GM23338 (cell line): ENCODE results near the gene CEP170B. TPM values are rescaled to one million over a fixed set of nuclear protein-coding genes. Genes with fewer than 3 reads are reported as not detected.

Source experiments
- ATAC-seq: fragments of 200-7000 bp; cut with Tn5 transposase; 3 replicates; pipeline ENCODE4 v1.9.1; 2020
- DNase-seq: peaks from one replicate; pipeline ENCODE4 v3.0.0-alpha.2; 2015; ENCODE audit warnings: low spot score
- H2AFZ ChIP-seq: fragments of 200-600 bp; sonication (generic); 2 replicates; pipeline ENCODE4 v1.8.0; 2016; ENCODE audit warnings: antibody characterized with exemption, mild to moderate bottlenecking, moderate library complexity
- H3F3A ChIP-seq: fragments of 200-600 bp; sonication (generic); replicated peaks from 2 replicates; pipeline ENCODE4 v1.8.0; 2017; ENCODE audit warnings: antibody characterized with exemption, mixed run types, low read depth
- H3K27ac ChIP-seq: fragments of 200-600 bp; sonication (generic); 2 replicates; pipeline ENCODE4 v1.6.1; 2016; ENCODE audit warnings: low read depth
- H3K27me3 ChIP-seq: fragments of 200-600 bp; sonication (generic); 2 replicates; pipeline ENCODE4 v1.8.0; 2016; ENCODE audit warnings: mild to moderate bottlenecking, mixed run types, moderate library complexity; ENCODE audit not compliant: insufficient read depth
- H3K36me3 ChIP-seq: fragments of 200-600 bp; sonication (generic); 2 replicates; pipeline ENCODE4 v1.8.0; 2016; ENCODE audit warnings: mild to moderate bottlenecking; ENCODE audit not compliant: insufficient read depth
- H3K4me1 ChIP-seq: fragments of 200-600 bp; sonication (generic); 2 replicates; pipeline ENCODE4 v1.8.0; 2016; ENCODE audit warnings: mild to moderate bottlenecking, moderate library complexity; ENCODE audit not compliant: insufficient read depth
- H3K4me2 ChIP-seq: fragments of 200-600 bp; sonication (generic); 2 replicates; pipeline ENCODE4 v1.7.1; 2017; ENCODE audit warnings: mixed run types
- H3K4me3 ChIP-seq: fragments of 200-600 bp; sonication (generic); 2 replicates; pipeline ENCODE4 v1.6.1; 2016; ENCODE audit warnings: mixed run types
- H3K79me2 ChIP-seq: fragments of 200-600 bp; sonication (generic); replicated peaks from 2 replicates; pipeline ENCODE4 v1.8.0; 2017; ENCODE audit warnings: mild to moderate bottlenecking; ENCODE audit not compliant: insufficient read depth
- H3K9me2 ChIP-seq: fragments of 200-600 bp; sonication (generic); 2 replicates; pipeline ENCODE4 v1.8.0; 2017; ENCODE audit not compliant: insufficient read depth
- H4K20me1 ChIP-seq: fragments of 200-600 bp; sonication (generic); replicated peaks from 2 replicates; pipeline ENCODE4 v1.8.0; 2017; ENCODE audit warnings: mild to moderate bottlenecking; ENCODE audit not compliant: insufficient read depth
- H3K27ac Mint-ChIP-seq: 2 replicates; pipeline ENCODE4 v1.8.0; 2020; ENCODE audit warnings: inconsistent platforms, mild to moderate bottlenecking, moderate library complexity, mixed read lengths
- H3K27me3 Mint-ChIP-seq: 3 replicates; pipeline ENCODE4 v1.8.0; 2022; ENCODE audit warnings: low read depth, mild to moderate bottlenecking, moderate library complexity, mixed read lengths, inconsistent platforms; ENCODE audit not compliant: insufficient read depth, poor library complexity
- H3K36me3 Mint-ChIP-seq: 3 replicates; pipeline ENCODE4 v1.8.0; 2021; ENCODE audit warnings: low read depth, mild to moderate bottlenecking, inconsistent platforms, moderate library complexity, mixed read lengths
- H3K4me1 Mint-ChIP-seq: 3 replicates; pipeline ENCODE4 v1.8.0; 2020; ENCODE audit warnings: mild to moderate bottlenecking, inconsistent platforms, mixed read lengths
- H3K4me3 Mint-ChIP-seq: 3 replicates; pipeline ENCODE4 v1.8.0; 2021; ENCODE audit warnings: moderate library complexity, mild to moderate bottlenecking, inconsistent platforms, mixed read lengths
- H3K9me3 Mint-ChIP-seq: 3 replicates; pipeline ENCODE4 v1.8.0; 2020; ENCODE audit warnings: moderate library complexity, mild to moderate bottlenecking, inconsistent platforms, mixed read lengths
- CTCF ChIP-seq, 2 experiments: fragments of 200-600 bp in 1 of 2; sonication (generic) in 1 of 2; conservative IDR thresholded peaks; 2 replicates each; pipeline versions ENCODE4 v1.5.1 to v1.6.1; 2016 to 2017; ENCODE audit warnings: antibody characterized with exemption in 2 of 2, low read depth in 2 of 2, mild to moderate bottlenecking in 2 of 2, moderate library complexity in 1 of 2
- ETS1 ChIP-seq: IDR thresholded peaks from 2 replicates; pipeline ENCODE4 v1.6.1; 2016; ENCODE audit warnings: antibody characterized with exemption
- EZH2 ChIP-seq: fragments of 200-600 bp; sonication (generic); IDR thresholded peaks from one replicate; pipeline ENCODE4 v1.8.0; 2017; ENCODE audit warnings: antibody characterized with exemption, mild to moderate bottlenecking, low read depth; ENCODE audit not compliant: unreplicated experiment
- NANOG ChIP-seq: IDR thresholded peaks from 2 replicates; pipeline ENCODE4 v1.6.1; 2016; ENCODE audit warnings: antibody characterized with exemption, borderline replicate concordance
- ZNF114 ChIP-seq: fragments of 250-450 bp; sonication (Bioruptor Pico); IDR thresholded peaks from 2 replicates; pipeline ENCODE4 v1.5.0; 2020; ENCODE audit warnings: mild to moderate bottlenecking, moderate library complexity
- polyA plus RNA-seq: library from polyadenylated mRNA; unstranded; fragments of >200 nt; fragmentation: Nextera tagmentation; extraction: Ambion mirVana; gene quantifications from 2 replicates; pipeline ENCODE4 v1.2.1, GENCODE V29; 2016
- total RNA-seq: library from RNA; depleted of rRNA; stranded (reverse); fragments of >200 nt; shearing (Covaris generic); gene quantifications from 2 replicates; pipeline ENCODE4 v1.2.3, GENCODE V29; 2014

Gene CEP170B
- total and polyA plus RNA-seq, 2 experiments from 2014 or later = 4.6 to 37.1 TPM

GRCh38 chr14:104826861-104827176, 38.2 kb upstream of the CEP170B start:
- no peak overlapping the region for H3K27ac Mint-ChIP-seq
- no peaks in the 10 kb centered on the region for H3K36me3 ChIP-seq
- H3K27me3 Mint-ChIP-seq = peaks cover 40% of the 10 kb centered on the region

GRCh38 chr14:104827177-104828055, 37.7 kb upstream of the CEP170B start:
- H3K4me3 ChIP-seq = peak overlapping the region; percentile 73
- H3K27me3 Mint-ChIP-seq = peaks cover 39% of the 10 kb centered on the region
- H3K4me3 Mint-ChIP-seq = peak overlapping the region; percentile 78
- no peak overlapping the region for H3K27ac ChIP-seq
- peaks cover 3% of the 10 kb centered on the region; the same call in 1 of the 2 replicates for H3K4me1 ChIP-seq
- no peaks in the 10 kb centered on the region for H3K36me3 ChIP-seq
- peaks cover 19% of the 10 kb centered on the region for H3K9me3 Mint-ChIP-seq
- no peak overlapping the region for H3K27ac Mint-ChIP-seq
- peak; percentile 95 for DNase-seq
- no peaks in the 10 kb centered on the region for H3K79me2 ChIP-seq
- peaks cover 17% of the 10 kb centered on the region for H3K9me2 ChIP-seq
- H3F3A ChIP-seq = no peaks in the 10 kb centered on the region
- H2AFZ ChIP-seq = peak overlapping the region; percentile 89
- H3K4me2 ChIP-seq = peak overlapping the region; percentile 88
- H3K4me1 Mint-ChIP-seq = peaks cover 6% of the 10 kb centered on the region
- TF ChIP-seq CTCF (conservative IDR thresholded peaks at IDR 0.05; ENCODE audit: low read depth in 2 of 2) = peak; percentile 57 to 80
- TF ChIP-seq ZNF114 (CRISPR knock-in tag) = no peak
- TF ChIP-seq EZH2 = peak; percentile 13
- TF ChIP-seq ETS1 = no peak
- H3K27me3 ChIP-seq = peaks cover 26% of the 10 kb centered on the region
- no peaks in the 10 kb centered on the region for H4K20me1 ChIP-seq
- H3K36me3 Mint-ChIP-seq = peaks cover 8% of the 10 kb centered on the region; the same call in 2 of the 3 replicates
- peak; percentile 86 for ATAC-seq

More at GRCh38 chr14:104826861-104827176, 38.2 kb upstream of the CEP170B start:
- Histone ChIP-seq H3K9me2 (peaks cover 17% of the 10 kb centered on the region), H2AFZ (peak overlapping the region; percentile 84), H3K4me2 (peak overlapping the region; percentile 88), H3K27me3 (peaks cover 26% of the 10 kb centered on the region), H4K20me1 (no peaks in the 10 kb centered on the region), H3K4me3 (peak overlapping the region; percentile 73), H3F3A (no peaks in the 10 kb centered on the region), H3K27ac (no peak overlapping the region), H3K4me1 (peaks cover 3% of the 10 kb centered on the region; the same call in 1 of the 2 replicates), H3K79me2 (no peaks in the 10 kb centered on the region)
- DNase-seq = peak; percentile 13
- TF ChIP-seq NANOG (no peak), EZH2 (peak; percentile 30)
- peak overlapping the region; percentile 78 for H3K4me3 Mint-ChIP-seq
- peaks cover 8% of the 10 kb centered on the region; the same call in 2 of the 3 replicates for H3K36me3 Mint-ChIP-seq
- peaks cover 8% of the 10 kb centered on the region for H3K4me1 Mint-ChIP-seq
- ATAC-seq = no peak
- H3K9me3 Mint-ChIP-seq = peaks cover 19% of the 10 kb centered on the region
